Parathyroid adenoma (tissue), 2 donors: Measurements from ENCODE around the gene ENO1.
"Not testable (repeated sequence)": the region's sequence is repeated elsewhere in the genome, so short reads cannot be mapped to it uniquely, and the experiment has no call there.

Experiments
- H2AFZ ChIP-seq: fragments of 300-600 bp; sonication (generic); one replicate; pipeline ENCODE4 v1.7.0; 2017; ENCODE audit warnings: antibody characterized with exemption, mild to moderate bottlenecking
- H3K27ac ChIP-seq: fragments of 300-600 bp; sonication (generic); one replicate; pipeline ENCODE4 v1.7.0; 2017
- H3K27me3 ChIP-seq: fragments of 300-600 bp; sonication (generic); one replicate; pipeline ENCODE4 v1.7.0; 2017; ENCODE audit warnings: low read length; ENCODE audit not compliant: control insufficient read depth, insufficient read depth
- H3K36me3 ChIP-seq: fragments of 300-600 bp; sonication (generic); one replicate; pipeline ENCODE4 v1.7.0; 2017; ENCODE audit warnings: low read length; ENCODE audit not compliant: control insufficient read depth, insufficient read depth
- H3K4me1 ChIP-seq: fragments of 300-600 bp; sonication (generic); one replicate; pipeline ENCODE4 v1.7.0; 2017; ENCODE audit warnings: control low read depth
- H3K4me2 ChIP-seq: fragments of 300-600 bp; sonication (generic); one replicate; pipeline ENCODE4 v1.7.0; 2017; ENCODE audit warnings: low read length
- H3K4me3 ChIP-seq: fragments of 300-600 bp; sonication (generic); one replicate; pipeline ENCODE4 v1.7.0; 2017; ENCODE audit warnings: low read depth, low read length
- H3K79me2 ChIP-seq: fragments of 300-600 bp; sonication (generic); one replicate; pipeline ENCODE4 v1.7.0; 2017; ENCODE audit warnings: control low read depth
- H3K9ac ChIP-seq: fragments of 300-600 bp; sonication (generic); one replicate; pipeline ENCODE4 v1.7.0; 2017; ENCODE audit warnings: mild to moderate bottlenecking
- H3K9me3 ChIP-seq: fragments of 300-600 bp; sonication (generic); one replicate; pipeline ENCODE4 v1.7.0; 2017; ENCODE audit warnings: low read length; ENCODE audit not compliant: control insufficient read depth
- TF ChIP-seq, protein P1 (sequence below): fragments of 300-600 bp; sonication (generic); IDR thresholded peaks from one replicate; pipeline ENCODE4 v1.7.0; 2017; ENCODE audit warnings: antibody characterized with exemption, mild to moderate bottlenecking
- donor health status: primary hyperparathyroidism.

Gene ENO1

DNA sequence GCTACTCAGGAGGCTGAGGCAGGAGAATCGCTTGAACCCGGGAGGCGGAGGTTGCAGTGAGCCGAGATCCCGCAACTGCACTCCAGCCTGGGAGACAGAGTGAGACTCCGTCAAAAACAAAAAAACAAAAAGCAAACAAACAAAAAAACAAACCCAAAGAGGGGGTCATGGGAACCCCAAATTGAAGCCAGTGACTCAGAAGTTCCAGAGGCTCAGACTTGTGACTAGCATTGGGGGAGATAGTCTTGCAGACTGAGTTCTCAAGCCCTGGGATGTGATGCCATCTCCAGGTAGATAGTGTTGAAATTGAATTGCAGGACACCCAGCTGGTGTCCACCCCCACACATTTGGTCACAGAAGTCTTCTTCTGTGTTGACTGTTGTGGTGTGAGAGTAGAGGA is 24.9 kb upstream of the ENO1 start:
- H3K4me2 ChIP-seq: peak overlapping the region; percentile 53
- TF ChIP-seq, protein P1, sequence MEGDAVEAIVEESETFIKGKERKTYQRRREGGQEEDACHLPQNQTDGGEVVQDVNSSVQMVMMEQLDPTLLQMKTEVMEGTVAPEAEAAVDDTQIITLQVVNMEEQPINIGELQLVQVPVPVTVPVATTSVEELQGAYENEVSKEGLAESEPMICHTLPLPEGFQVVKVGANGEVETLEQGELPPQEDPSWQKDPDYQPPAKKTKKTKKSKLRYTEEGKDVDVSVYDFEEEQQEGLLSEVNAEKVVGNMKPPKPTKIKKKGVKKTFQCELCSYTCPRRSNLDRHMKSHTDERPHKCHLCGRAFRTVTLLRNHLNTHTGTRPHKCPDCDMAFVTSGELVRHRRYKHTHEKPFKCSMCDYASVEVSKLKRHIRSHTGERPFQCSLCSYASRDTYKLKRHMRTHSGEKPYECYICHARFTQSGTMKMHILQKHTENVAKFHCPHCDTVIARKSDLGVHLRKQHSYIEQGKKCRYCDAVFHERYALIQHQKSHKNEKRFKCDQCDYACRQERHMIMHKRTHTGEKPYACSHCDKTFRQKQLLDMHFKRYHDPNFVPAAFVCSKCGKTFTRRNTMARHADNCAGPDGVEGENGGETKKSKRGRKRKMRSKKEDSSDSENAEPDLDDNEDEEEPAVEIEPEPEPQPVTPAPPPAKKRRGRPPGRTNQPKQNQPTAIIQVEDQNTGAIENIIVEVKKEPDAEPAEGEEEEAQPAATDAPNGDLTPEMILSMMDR: no peak
- no peak overlapping the region for H3K27ac ChIP-seq
- H3K36me3 ChIP-seq: no peaks in the 10 kb centered on the region
- H3K27me3 ChIP-seq: no peaks in the 10 kb centered on the region
- no peaks in the 10 kb centered on the region for H3K4me1 ChIP-seq
- H3K4me3 ChIP-seq: no peak overlapping the region
- H3K9me3 ChIP-seq: no peaks in the 10 kb centered on the region
- H3K9ac ChIP-seq: no peak overlapping the region
- no peaks in the 10 kb centered on the region for H3K79me2 ChIP-seq
- H2AFZ ChIP-seq: no peak overlapping the region

DNA sequence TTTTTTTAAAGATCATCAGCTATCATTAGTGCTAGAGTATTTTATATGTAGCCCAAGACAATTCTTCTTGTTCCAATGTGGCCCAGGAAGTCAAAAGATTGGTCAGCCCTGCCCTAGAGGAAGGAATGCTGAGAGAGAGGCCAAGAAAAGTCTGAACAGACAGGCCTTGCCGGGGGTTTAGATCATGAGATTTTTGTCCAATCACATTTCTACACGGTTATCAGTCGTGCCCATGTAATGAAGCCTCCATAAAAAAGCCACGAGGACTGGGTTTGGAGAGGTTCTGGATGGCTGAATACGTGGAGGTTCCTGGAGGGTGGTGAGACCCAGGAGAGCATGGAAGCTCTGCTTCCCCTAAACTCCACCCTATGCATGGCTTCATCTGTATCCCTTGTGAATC is 24.3 kb upstream of the ENO1 start:
- H3K79me2 ChIP-seq: no peaks in the 10 kb centered on the region
- H2AFZ ChIP-seq: no peak overlapping the region
- no peak overlapping the region for H3K27ac ChIP-seq
- no peak overlapping the region for H3K4me3 ChIP-seq
- no peak overlapping the region for H3K4me2 ChIP-seq
- no peaks in the 10 kb centered on the region for H3K27me3 ChIP-seq
- no peaks in the 10 kb centered on the region for H3K4me1 ChIP-seq
- TF ChIP-seq, protein P1: no peak
- no peak overlapping the region for H3K9ac ChIP-seq
- no peaks in the 10 kb centered on the region for H3K36me3 ChIP-seq
- no peaks in the 10 kb centered on the region for H3K9me3 ChIP-seq

DNA sequence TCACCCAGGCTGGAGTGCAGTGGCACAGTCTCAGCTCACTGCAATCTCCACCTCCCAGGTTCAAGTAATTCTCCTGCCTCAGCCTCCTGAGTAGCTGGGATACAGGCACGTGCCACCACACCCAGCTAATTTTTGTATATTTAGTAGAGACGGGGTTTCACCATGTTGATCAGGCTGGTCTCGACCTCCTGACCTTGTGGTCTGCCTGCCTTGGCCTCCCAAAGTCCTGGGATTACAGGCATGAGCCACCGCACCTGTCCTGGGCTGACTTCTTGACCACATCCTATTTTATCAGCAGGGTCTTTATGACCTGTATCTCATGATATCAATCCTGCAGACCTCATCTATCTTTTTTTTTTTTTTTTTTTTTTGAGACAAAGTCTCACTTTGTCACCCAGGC is 22.2 kb upstream of the ENO1 start:
- H3K4me2 ChIP-seq, H3K36me3 ChIP-seq, H3K9me3 ChIP-seq, H3K27ac ChIP-seq, H3K79me2 ChIP-seq, H3K4me3 ChIP-seq, H3K27me3 ChIP-seq, H3K4me1 ChIP-seq, H2AFZ ChIP-seq, H3K9ac ChIP-seq: not testable (repeated sequence)

DNA sequence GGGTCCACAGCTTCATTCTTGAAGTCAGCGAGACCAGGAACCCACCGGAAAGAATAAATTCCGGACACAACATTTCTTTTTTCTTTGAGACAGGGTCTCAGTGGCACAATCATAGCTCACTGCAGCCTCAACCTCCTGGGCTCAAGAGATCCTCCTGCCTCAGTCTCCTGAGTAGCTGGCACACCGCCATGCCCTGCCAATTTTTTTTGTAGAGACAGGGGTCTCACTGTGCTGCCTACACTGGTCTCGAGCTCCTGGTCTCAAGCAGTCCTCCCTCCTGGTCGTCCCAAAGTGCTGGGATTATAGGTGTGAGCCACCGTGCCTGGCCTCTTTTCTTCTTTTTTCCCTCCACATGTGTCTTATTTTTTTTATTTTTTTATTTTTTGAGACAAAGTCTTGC is 20.6 kb upstream of the ENO1 start:
- no peak overlapping the region for H3K27ac ChIP-seq

DNA sequence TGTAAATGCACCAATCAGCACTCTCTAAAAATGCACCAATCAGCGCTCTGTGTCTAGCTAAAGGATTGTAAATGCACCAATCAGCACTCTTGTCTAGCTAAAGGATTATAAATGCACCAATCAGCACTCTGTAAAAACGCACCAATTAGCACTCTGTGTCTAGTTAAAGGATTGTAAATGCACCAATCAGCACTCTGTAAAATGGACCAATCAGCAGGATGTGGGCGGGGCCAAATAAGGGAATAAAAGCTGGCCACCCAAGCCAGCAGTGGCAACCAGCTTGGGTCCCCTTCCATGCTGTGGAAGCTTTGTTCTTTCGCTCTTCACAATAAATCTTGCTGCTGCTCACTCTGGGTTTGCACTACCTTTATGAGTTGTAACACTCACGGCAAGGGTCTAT is 19.9 kb upstream of the ENO1 start:
- not testable (repeated sequence) for H3K4me2 ChIP-seq, H3K9ac ChIP-seq, H3K79me2 ChIP-seq, H3K4me3 ChIP-seq, H2AFZ ChIP-seq, H3K27me3 ChIP-seq, H3K36me3 ChIP-seq, H3K27ac ChIP-seq, H3K4me1 ChIP-seq, H3K9me3 ChIP-seq

More for the DNA sequence above, 20.6 kb upstream of the ENO1 start:
- Histone ChIP-seq H3K36me3 (no peaks in the 10 kb centered on the region), H3K9ac (no peak overlapping the region), H2AFZ (no peak overlapping the region), H3K79me2 (no peaks in the 10 kb centered on the region), H3K4me3 (no peak overlapping the region), H3K9me3 (no peaks in the 10 kb centered on the region), H3K4me1 (no peaks in the 10 kb centered on the region), H3K4me2 (no peak overlapping the region), H3K27me3 (no peaks in the 10 kb centered on the region)
- TF ChIP-seq, protein P1: no peak

DNA sequence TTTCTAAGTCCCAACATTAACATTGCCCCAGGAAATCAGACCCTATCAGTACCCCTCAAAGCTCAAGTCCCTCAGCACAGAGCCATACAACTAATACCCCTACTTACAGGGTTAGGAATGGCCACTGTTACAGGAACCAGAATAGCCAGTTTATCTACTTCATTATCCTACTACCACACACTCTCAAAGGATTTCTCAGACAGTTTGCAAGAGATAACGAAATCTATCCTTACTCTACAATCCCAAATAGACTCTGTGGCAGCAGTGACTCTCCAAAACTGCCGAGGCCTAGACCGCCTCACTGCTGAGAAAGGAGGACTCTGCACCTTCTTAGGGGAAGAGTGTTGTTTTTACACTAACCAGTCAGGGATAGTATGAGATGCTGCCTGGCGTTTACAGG is 19.0 kb upstream of the ENO1 start:
- H3K36me3 ChIP-seq, H3K4me2 ChIP-seq, H3K4me1 ChIP-seq, H3K4me3 ChIP-seq, H2AFZ ChIP-seq, H3K79me2 ChIP-seq, H3K27ac ChIP-seq, H3K27me3 ChIP-seq, H3K9me3 ChIP-seq, H3K9ac ChIP-seq: not testable (repeated sequence)

DNA sequence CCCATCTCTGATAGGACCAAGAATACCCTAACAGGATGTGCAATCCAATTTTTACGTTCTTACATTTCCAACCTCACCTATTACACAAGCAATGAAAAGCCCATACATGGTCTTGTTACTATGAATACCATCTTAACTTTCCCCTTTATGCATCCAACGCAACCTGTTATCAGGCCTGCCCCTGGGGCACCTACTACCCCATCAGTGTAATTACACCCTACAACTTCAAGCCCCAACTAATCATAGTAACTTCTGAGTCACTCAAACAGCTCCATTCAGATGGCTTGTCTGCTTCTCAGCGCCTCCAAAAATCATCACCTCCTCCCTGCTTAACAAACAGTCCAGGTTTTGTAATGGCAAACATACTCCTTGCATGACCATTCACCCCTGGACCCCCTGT is 18.3 kb upstream of the ENO1 start:
- H3K4me2 ChIP-seq, H3K27ac ChIP-seq, H3K4me1 ChIP-seq, H2AFZ ChIP-seq, H3K4me3 ChIP-seq, H3K9ac ChIP-seq, H3K27me3 ChIP-seq, H3K36me3 ChIP-seq, H3K79me2 ChIP-seq, H3K9me3 ChIP-seq: not testable (repeated sequence)
